GM23248 (cell line): ENCODE results near the gene CNOT6. TPM values are rescaled to one million over a fixed set of nuclear protein-coding genes. Genes with fewer than 3 reads are reported as not detected.

Source experiments
- DNase-seq: peaks from one replicate; pipeline ENCODE4 v3.0.0-alpha.2; 2015
- H2AFZ ChIP-seq: fragments of 200-600 bp; sonication (generic); 2 replicates; pipeline ENCODE4 v1.6.1; 2016; ENCODE audit warnings: antibody characterized with exemption
- H3F3A ChIP-seq: fragments of 200-600 bp; sonication (generic); 2 replicates; pipeline ENCODE4 v1.6.1; 2016; ENCODE audit warnings: mild to moderate bottlenecking, antibody characterized with exemption, mixed run types; ENCODE audit not compliant: insufficient read depth
- H3K27ac ChIP-seq: fragments of 200-600 bp; sonication (generic); 2 replicates; pipeline ENCODE4 v1.5.1; 2016; ENCODE audit warnings: mild to moderate bottlenecking
- H3K27me3 ChIP-seq: fragments of 200-600 bp; sonication (generic); replicated peaks from 2 replicates; pipeline ENCODE4 v1.6.1; 2016; ENCODE audit warnings: mild to moderate bottlenecking; ENCODE audit not compliant: insufficient read depth
- H3K36me3 ChIP-seq: fragments of 200-600 bp; sonication (generic); 2 replicates; pipeline ENCODE4 v1.6.1; 2016; ENCODE audit warnings: low read depth, mild to moderate bottlenecking
- H3K4me1 ChIP-seq: fragments of 200-600 bp; sonication (generic); 2 replicates; pipeline ENCODE4 v1.6.1; 2016; ENCODE audit warnings: mild to moderate bottlenecking; ENCODE audit not compliant: insufficient read depth
- H3K4me2 ChIP-seq: fragments of 200-600 bp; sonication (generic); one replicate; pipeline ENCODE4 v1.6.1; 2016; ENCODE audit warnings: mild to moderate bottlenecking; ENCODE audit not compliant: unreplicated experiment
- H3K4me3 ChIP-seq: fragments of 200-600 bp; sonication (generic); 2 replicates; pipeline ENCODE4 v1.5.1; 2016; ENCODE audit warnings: mild to moderate bottlenecking
- H3K79me2 ChIP-seq: fragments of 200-600 bp; sonication (generic); 2 replicates; pipeline ENCODE4 v1.6.1; 2016; ENCODE audit warnings: mild to moderate bottlenecking; ENCODE audit not compliant: insufficient read depth
- H3K9ac ChIP-seq: fragments of 200-600 bp; sonication (generic); 2 replicates; pipeline ENCODE4 v1.6.1; 2016; ENCODE audit warnings: mild to moderate bottlenecking
- H3K9me2 ChIP-seq: fragments of 200-600 bp; sonication (generic); 2 replicates; pipeline ENCODE4 v1.6.1; 2016; ENCODE audit warnings: mixed run types, mild to moderate bottlenecking, moderate library complexity; ENCODE audit not compliant: insufficient read depth
- H3K9me3 ChIP-seq: fragments of 200-600 bp; sonication (generic); one replicate; pipeline ENCODE4 v1.6.1; 2017; ENCODE audit warnings: low read depth
- H4K20me1 ChIP-seq: fragments of 200-600 bp; sonication (generic); 2 replicates; pipeline ENCODE4 v1.6.0; 2016; ENCODE audit not compliant: insufficient read depth
- EZH2 ChIP-seq: fragments of 200-600 bp; sonication (generic); IDR thresholded peaks from 2 replicates; pipeline ENCODE4 v1.6.1; 2018; ENCODE audit warnings: antibody characterized with exemption, mild to moderate bottlenecking; ENCODE audit not compliant: insufficient read depth, poor library complexity, severe bottlenecking
- EZH2phosphoT487 ChIP-seq: fragments of 200-600 bp; sonication (generic); IDR thresholded peaks from 2 replicates; pipeline ENCODE4 v1.6.1; 2018; ENCODE audit warnings: antibody characterized with exemption, moderate library complexity, mild to moderate bottlenecking, low read depth; ENCODE audit not compliant: insufficient read depth
- WGBS, 2 experiments: methylation state at CpG; one replicate each; pipeline ENCODE4 v1.1.6; 2015 to 2017; ENCODE audit warnings: low lambda C conversion rate in 2 of 2, low coverage in 1 of 2; ENCODE audit errors: missing lambda C conversion rate in 2 of 2; 5-methylcytosine and 5-hydroxymethylcytosine counted together
- in situ Hi-C: fragments of 300-500 bp; cut with MboI; formaldehyde crosslinking; loops from 2 replicates; pipeline ENCODE4 v1.15.0; 2020
- polyA plus RNA-seq: library from polyadenylated mRNA; unstranded; fragments of >200 nt; fragmentation: Nextera tagmentation; extraction: Ambion mirVana; gene quantifications from 2 replicates; pipeline ENCODE4 v1.2.1, GENCODE V29; 2016
- total RNA-seq: library from RNA; depleted of rRNA; stranded (reverse); fragments of >200 nt; shearing (Covaris generic); gene quantifications from 2 replicates; pipeline ENCODE4 v1.2.3, GENCODE V29; 2014

Gene CNOT6
- total and polyA plus RNA-seq, 2 experiments from 2014 or later, result 5.3 to 7.8 TPM

DNA sequence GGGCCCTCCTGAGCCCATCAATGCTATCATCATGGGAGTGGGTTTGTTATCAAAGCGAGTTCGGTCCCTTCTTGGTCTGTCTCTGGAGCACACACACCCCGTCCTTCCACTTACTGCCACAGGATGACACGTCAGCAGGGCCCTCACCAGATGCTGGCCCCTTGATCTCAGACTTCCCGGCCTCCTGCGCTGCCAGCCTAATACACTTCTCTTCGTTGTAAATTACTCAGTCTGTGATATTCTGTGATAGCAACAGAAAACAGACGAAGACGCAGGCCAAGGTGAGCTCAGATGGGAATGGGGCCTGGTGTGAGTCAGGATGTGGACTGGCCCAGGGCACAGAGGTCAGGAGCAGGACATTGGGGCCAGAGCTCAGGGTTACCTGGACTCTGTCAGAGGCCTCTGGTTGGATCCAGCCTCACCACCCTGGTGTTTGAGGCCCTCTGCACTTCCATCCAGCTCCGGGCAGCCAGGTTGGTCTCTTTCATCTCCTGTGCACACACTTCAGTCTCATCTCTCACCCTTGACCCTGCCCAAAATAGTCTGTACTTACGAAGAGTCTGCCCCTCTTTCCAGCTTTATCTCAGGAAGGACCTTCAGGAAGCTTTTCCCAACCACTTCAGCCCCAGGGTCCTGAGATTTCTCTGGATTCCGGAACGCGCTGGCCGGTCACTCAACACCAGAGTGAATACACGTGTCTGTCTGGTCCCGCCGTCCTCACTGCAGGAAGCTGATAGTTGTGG, 26.0 kb upstream of the CNOT6 start:
- TF ChIP-seq EZH2phosphoT487, result no peak
- TF ChIP-seq EZH2, result no peak
- Histone ChIP-seq H3K27ac (no peak overlapping the region), H3K9me3 (no peaks in the 10 kb centered on the region), H3K27me3 (no peaks in the 10 kb centered on the region; the same call in 1 of the 2 replicates), H3K79me2 (no peaks in the 10 kb centered on the region), H3K4me3 (no peak overlapping the region), H2AFZ (no peak overlapping the region), H4K20me1 (no peaks in the 10 kb centered on the region), H3K9me2 (no peaks in the 10 kb centered on the region), H3K4me2 (no peak overlapping the region), H3F3A (no peaks in the 10 kb centered on the region), H3K9ac (no peak overlapping the region), H3K4me1 (0 out of 2 replicates have a peak, but pooled peaks cover 3% of the 10 kb centered on the region), H3K36me3 (no peaks in the 10 kb centered on the region)
- WGBS, 2 experiments, result 93 to 94% methylated on average over 18 of the region's 18 CpGs
- in situ Hi-C loops, result no loop called here
- no peak for DNase-seq

DNA sequence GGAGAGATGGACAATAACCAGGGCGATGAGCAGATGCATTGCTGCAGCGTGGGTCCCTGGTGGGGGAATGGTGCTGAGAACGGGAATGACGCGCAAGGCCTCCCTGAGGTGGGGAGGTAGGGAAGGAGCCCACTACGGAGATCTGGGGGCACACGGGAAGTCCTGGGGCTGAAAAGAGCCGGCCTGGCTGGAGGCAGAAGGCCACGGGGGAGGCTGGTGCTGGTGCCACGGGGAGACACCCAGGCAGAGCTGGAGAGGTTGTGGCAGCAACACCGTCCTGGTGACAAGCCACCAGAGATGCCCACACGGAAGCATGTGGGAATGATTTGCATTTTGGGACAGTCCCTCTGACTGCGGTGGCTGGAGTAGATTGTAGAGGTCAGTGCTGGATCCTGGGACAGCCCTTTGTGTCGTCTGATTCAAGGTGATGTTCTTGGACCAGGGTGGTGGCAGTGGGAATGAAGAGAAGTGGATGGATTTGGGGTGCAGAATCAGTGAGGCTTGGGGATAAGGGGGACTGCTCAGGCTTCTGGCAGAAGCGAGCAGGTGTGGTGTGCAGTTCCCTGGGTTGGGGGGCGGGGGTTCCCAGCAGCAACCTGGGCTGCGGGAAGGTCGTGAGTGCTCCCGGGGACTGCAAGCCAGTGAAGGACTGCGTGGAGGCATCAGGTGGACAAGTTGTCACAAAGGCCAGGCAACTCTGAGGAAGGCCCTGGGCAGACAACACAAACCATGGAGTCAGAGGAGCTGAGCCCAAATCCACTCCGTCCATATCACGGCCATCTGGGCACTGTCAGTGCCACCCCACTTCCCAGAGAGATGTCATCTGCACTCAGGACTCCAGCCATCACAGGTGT, 25.2 kb upstream of the CNOT6 start:
- 0 out of 2 replicates have a peak, but pooled peaks cover 3% of the 10 kb centered on the region for H3K4me1 ChIP-seq
- 68 to 69% methylated on average over 22 of the region's 22 CpGs for whole genome bisulfite sequencing, 2 experiments
- in situ Hi-C loops, result no loop called here

DNA sequence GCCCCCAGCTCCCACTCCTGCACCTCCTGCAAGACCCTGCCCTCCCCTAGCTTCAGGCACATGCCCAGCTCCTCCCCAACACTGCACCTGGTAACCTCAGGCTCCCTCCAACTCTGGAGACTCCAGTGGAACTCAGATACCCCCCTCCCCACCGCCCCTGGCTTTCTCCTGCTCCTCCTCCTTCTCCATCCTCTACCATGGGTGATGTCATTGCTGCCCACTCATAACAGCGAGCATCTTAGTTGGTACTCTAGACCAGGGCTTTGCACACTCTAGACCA, 24.7 kb upstream of the CNOT6 start:
- in situ Hi-C loops, result no loop called here
- 68 to 72% methylated on average over 2 of the region's 2 CpGs for WGBS, 2 experiments
- no peaks in the 10 kb centered on the region for H3F3A ChIP-seq

More for the DNA sequence above, 25.2 kb upstream of the CNOT6 start:
- no peak overlapping the region for H3K4me3 ChIP-seq
- DNase-seq, result no peak
- no peaks in the 10 kb centered on the region for H3F3A ChIP-seq
- H2AFZ ChIP-seq, result no peak overlapping the region
- no peak overlapping the region for H3K9ac ChIP-seq
- no peak overlapping the region for H3K27ac ChIP-seq
- H3K27me3 ChIP-seq, result no peaks in the 10 kb centered on the region; the same call in 1 of the 2 replicates
- no peaks in the 10 kb centered on the region for H4K20me1 ChIP-seq
- no peak overlapping the region for H3K4me2 ChIP-seq
- H3K79me2 ChIP-seq, result no peaks in the 10 kb centered on the region
- TF ChIP-seq EZH2, result no peak
- H3K9me3 ChIP-seq, result no peaks in the 10 kb centered on the region
- no peaks in the 10 kb centered on the region for H3K36me3 ChIP-seq
- H3K9me2 ChIP-seq, result no peaks in the 10 kb centered on the region

GRCh38 chr5:180469866-180470265, 24.3 kb upstream of the CNOT6 start:
- in situ Hi-C loops, result no loop called here
- WGBS, 2 experiments, result 88 to 92% methylated on average over 1 of the region's 1 CpG

More for the DNA sequence above, 24.7 kb upstream of the CNOT6 start:
- Histone ChIP-seq H3K4me1 (0 out of 2 replicates have a peak, but pooled peaks cover 3% of the 10 kb centered on the region), H2AFZ (no peak overlapping the region), H3K4me3 (no peak overlapping the region), H3K9me2 (no peaks in the 10 kb centered on the region), H3K4me2 (no peak overlapping the region), H4K20me1 (no peaks in the 10 kb centered on the region), H3K9ac (no peak overlapping the region), H3K27me3 (no peaks in the 10 kb centered on the region; the same call in 1 of the 2 replicates), H3K36me3 (no peaks in the 10 kb centered on the region), H3K79me2 (no peaks in the 10 kb centered on the region), H3K9me3 (no peaks in the 10 kb centered on the region), H3K27ac (no peak overlapping the region)
- no peak for DNase-seq
- TF ChIP-seq EZH2phosphoT487 (no peak), EZH2 (no peak)

More at GRCh38 chr5:180469866-180470265, 24.3 kb upstream of the CNOT6 start:
- no peaks in the 10 kb centered on the region for H3K36me3 ChIP-seq
- no peaks in the 10 kb centered on the region for H4K20me1 ChIP-seq
- no peak overlapping the region for H2AFZ ChIP-seq
- no peaks in the 10 kb centered on the region for H3F3A ChIP-seq
- no peaks in the 10 kb centered on the region for H3K9me3 ChIP-seq
- no peaks in the 10 kb centered on the region; the same call in 1 of the 2 replicates for H3K27me3 ChIP-seq
- no peaks in the 10 kb centered on the region for H3K79me2 ChIP-seq
- TF ChIP-seq EZH2, result no peak
- no peak for TF ChIP-seq EZH2phosphoT487
- no peak overlapping the region for H3K4me3 ChIP-seq
- H3K9me2 ChIP-seq, result no peaks in the 10 kb centered on the region
- H3K4me2 ChIP-seq, result no peak overlapping the region
- no peak for DNase-seq
- H3K9ac ChIP-seq, result no peak overlapping the region
- 0 out of 2 replicates have a peak, but pooled peaks cover 3% of the 10 kb centered on the region for H3K4me1 ChIP-seq
- H3K27ac ChIP-seq, result no peak overlapping the region
